ENCODE measurements around the gene ABL1. TPM values are rescaled to one million over a fixed set of nuclear protein-coding genes. Genes with fewer than 3 reads are reported as not detected.
"Not testable (repeated sequence)": the region's sequence is repeated elsewhere in the genome, so short reads cannot be mapped to it uniquely, and the experiment has no call there.

ABL1 gene
- total RNA-seq, 1 donor from 2014 or later, result 92.4 TPM

DNA sequence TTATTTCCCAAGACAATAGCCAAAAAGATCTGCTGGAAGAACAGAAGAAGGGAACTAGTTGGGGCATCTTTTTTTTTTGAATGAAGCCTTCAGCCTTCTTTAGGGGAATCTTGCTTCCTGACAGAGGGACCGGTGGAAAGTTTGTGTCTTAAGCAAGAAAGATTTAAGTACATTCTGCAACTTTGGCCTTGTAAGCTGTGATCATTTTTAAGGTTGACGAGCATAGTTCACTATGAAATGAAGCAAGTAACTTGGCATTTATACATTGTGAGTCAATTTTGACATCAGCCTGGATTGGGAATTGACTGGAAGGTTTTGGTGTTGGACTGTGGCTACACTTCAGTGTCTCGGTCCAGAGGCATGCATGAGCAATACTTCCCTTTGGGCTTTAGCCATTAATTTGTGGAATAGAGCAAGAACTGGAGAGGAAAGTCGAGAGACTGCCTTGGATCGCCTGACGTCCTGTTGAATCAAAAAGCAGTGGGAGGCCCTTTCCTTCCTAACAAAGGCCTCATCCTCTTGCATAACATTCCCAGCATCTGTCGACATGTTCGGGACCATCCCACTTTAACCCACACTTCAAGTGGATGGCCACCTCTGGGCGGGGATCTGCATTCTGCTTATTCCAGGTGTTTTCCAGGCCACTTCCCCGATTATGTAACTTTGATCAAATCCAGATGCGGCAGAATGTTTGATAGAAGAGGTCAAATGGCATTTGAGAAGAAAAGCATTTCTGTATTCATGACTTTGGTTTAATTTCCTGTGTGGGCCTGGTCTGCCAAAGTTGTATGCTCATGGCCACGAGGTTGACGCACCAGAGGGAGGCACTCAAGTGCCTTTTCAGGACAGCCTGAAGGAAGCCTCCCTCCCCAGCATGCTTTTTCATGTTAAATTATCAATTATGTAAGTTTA lies 12.5 kb downstream of the ABL1 start:
- no peak for DNase-seq (ENCODE audit: low spot score)

DNA sequence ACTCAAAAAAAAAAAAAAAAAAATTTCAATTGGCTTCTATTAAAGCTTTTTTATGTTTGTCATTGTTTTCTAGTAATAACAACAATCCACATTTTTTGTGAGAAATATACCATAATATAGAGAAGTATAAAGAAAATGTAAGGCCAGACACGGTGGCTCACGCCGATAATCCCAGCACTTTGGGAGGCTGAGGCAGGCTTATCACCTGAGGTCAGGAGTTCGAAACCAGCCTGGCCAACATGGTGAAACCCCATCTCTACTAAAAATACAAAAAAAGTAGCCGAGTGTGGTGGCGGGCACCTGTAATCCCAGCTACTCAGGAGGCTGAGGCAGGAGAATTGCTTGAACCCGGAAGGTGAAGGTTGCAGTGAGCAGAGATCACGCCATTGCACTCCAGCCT lies 13.5 kb downstream of the ABL1 start:
- not testable (repeated sequence) for DNase-seq (ENCODE audit: low spot score)

DNA sequence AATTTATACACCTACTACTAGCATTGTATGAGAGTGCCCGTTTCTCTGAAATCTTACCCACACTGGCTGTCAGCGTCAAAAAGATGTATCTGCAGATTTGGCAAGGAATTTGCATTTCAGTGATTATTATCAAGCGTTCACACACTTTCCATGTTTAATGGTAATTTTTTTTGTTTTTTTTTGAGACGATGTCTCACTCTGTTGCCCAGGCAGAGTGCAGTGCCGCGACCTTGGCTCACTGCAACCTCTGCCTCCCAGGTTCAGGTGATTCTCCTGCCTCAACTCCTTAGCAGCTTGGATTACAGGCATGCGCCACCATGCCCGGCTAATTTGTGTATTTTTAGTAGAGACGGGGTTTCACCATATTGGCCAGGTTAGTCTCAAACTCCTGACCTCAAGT lies 14.3 kb downstream of the ABL1 start:
- DNase-seq (ENCODE audit: low spot score), result no peak

- DNase-seq (ENCODE audit: low spot score), result no peak
These were observed 17.7 kb downstream of the ABL1 start for GRCh38 chr9:130852801-130853200.

DNA sequence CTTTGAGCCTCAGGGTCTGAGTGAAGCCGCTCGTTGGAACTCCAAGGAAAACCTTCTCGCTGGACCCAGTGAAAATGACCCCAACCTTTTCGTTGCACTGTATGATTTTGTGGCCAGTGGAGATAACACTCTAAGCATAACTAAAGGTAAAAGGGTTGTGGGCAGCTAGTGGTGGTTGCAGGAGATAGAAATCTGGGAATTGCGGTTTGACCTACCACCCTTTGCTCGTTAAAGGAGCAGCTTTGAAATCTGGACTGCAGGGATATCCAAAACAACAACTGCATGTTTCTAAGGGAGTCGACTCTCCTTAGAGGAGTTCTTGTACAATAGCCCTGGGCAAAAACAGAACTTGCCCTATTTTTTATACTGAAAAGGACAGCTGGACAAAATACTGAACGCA lies 19.0 kb downstream of the ABL1 start:
- DNase-seq (ENCODE audit: low spot score), result no peak

- no peak for DNase-seq (ENCODE audit: low spot score)
These were observed 19.8 kb downstream of the ABL1 start for GRCh38 chr9:130854835-130855234.

DNA sequence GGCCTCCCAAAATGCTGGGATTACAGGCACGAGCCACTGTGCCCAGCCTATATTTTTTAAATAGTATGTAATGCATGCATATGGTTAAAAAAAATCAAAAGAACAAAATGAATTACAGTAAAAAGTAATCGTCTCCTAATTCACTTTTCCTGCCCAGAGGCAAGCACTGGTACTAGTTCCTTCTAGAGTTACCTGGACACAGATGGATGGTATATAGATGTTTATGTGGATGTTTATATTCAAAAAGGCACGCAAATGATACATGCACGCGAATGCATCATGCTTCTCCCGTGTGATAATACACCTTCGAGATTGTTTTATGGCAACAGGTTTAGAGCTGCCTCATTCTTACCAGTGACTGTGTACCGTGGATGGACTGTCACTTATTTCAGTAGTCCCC lies 21.4 kb downstream of the ABL1 start:
- no peak for DNase-seq (ENCODE audit: low spot score)

DNA sequence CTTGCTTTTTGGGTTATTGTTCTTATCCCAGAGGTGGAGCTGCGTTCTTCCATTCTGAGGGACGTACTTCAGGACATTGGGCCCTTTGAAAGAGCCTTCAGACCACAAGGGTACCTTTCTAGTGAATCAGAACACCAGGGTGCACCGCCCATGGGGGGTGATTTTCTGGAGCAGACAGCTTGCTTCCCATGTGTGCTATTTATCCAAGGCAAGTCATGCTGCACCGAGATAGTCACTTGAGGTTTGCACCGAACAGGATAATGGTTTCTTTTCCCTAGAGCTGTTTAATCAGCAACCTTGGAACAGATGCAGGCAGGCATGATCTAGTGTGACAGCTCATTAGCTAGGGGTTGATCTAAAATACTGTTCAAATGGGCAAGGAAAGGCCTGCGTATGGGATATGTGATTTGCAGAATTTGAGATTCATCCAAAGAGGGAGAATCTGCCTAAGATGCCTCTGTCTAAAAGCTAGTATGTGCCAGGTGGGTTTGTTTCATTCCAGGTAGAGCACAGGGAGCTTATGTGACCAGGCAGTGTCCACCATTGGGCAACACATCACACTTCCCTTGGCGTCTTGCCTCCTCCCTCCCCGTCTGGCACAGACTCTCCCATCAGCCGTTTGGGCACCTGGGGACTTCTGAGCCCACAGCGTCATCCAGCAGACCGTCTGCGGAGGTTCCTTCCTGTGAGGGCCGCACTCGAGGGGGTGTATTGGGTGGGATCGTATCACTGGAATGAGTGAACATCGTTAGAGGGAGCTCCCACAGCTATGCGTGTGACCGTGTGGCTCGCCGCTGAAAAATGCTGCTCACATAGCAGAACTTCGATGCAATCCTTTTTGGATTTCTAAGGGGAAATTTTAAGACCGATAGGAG lies 23.0 kb downstream of the ABL1 start:
- DNase-seq (ENCODE audit: low spot score), result no peak

DNA sequence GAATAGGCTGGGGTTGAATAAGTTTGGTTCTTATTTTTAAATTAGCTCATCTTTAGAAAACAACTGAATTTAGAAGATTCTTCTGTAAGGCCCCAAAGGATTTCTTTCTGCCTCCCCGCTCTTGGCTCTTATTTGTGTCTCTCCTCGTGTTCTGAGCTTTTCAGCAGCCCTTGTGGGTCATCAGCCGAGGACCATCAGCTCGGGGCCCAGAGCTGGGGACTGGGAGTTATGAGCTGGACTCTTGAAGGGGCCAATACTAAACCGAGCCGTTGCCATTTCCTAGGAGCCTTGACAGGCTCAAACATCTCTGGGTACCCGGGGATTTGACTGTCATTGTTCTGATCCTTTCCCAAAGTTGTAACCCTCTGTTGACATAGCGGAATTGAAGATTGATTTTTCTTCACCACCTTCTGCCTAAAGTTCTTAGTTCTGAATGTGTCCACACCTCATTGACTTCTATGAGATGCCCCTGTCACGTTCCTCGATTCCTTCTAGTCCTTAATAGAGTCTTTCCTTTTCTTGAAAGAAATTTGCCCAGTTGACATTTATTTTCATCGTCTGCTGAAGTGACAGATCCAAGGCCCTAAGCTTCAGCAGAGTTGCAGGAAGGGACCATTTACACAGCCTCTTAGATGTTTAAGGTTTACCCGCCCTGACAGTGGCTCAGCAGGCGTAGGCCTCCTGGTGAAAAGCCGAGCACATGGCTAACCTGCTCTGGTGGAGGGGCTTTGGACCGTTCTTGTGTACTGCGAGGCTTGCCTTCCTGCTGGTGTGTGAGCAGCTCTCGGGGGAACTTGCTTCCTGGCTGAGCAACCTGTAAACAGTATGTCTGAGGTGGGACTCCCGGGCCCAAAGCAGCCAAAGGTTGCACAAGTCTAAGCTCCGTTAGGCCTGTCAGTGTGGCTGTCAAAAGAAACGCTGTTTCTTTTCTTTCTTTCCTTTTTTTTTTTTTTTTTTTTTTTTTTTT lies 24.0 kb downstream of the ABL1 start:
- no peak for DNase-seq (ENCODE audit: low spot score)

DNA sequence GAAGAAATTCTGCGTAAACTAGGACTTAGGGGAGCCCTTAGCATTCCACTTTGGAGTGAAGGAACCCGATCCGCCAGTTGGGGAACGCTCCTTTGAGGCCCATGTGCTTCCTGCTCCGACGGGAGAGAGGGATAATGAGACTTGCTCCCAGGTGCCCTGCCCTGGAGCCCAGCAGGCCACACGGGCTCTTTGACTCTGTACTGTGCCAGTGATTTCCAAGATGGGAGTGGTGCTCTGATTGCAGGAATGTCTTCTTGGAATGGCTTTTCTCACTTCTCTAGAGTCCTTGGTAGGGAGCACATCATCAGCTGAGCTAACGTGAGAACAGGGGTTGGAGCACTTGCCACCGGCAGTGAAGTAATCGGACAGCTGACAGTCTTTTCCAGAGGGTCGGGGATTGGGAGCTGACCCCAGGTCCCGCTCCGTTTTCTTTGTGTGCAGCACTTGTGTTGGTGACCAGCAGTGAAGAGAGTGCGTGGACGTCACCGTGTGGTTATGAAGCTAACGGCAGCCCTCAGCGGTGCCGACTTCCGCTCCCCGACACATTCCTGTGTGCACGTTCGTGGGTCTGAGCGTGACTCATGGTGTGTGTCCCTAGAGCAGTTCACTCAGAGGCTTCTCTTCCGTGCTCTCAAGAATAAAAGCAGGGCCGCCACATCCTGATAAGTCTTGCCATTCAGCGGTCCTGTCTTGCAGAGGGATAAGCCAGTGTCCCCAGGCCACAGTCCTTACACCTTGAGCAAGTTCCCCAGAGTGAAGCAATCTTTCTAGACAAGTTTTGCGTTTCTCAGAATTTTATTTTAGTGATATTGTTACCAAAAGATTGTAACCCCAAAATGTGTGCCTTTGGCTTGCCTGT lies 25.6 kb downstream of the ABL1 start:
- peak; percentile 93 for DNase-seq (ENCODE audit: low spot score)

GRCh38 chr9:130861372-130862180 lies 26.5 kb downstream of the ABL1 start:
- DNase-seq (ENCODE audit: low spot score), result no peak

GRCh38 chr9:130862217-130862616 lies 27.2 kb downstream of the ABL1 start:
- DNase-seq (ENCODE audit: low spot score), result no peak

DNA sequence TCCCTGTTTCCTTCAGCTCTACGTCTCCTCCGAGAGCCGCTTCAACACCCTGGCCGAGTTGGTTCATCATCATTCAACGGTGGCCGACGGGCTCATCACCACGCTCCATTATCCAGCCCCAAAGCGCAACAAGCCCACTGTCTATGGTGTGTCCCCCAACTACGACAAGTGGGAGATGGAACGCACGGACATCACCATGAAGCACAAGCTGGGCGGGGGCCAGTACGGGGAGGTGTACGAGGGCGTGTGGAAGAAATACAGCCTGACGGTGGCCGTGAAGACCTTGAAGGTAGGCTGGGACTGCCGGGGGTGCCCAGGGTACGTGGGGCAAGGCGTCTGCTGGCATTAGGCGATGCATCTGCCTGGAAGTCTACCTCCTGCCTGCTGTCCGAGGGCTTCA lies 27.7 kb downstream of the ABL1 start:
- no peak for DNase-seq (ENCODE audit: low spot score)

DNA sequence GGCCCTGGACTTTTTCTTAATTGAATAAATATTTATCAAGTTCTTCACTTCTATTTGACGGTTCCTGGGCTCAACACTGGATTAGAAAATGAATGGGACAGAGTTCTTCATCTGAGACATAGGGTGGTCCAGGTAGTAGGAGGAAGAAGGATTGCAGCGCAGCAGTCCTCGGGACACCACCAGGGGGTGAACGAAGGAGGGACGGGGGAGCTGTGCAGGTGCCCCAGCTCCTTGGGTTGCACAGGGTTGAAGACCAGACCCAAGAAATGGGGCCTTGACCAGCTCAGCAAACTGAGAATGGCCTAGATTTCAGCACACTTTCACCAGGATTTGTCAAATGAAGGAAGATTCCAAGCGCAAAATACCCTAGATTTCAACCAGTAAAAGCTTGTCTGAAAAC lies 29.5 kb downstream of the ABL1 start:
- DNase-seq (ENCODE audit: low spot score), result no peak

DNA sequence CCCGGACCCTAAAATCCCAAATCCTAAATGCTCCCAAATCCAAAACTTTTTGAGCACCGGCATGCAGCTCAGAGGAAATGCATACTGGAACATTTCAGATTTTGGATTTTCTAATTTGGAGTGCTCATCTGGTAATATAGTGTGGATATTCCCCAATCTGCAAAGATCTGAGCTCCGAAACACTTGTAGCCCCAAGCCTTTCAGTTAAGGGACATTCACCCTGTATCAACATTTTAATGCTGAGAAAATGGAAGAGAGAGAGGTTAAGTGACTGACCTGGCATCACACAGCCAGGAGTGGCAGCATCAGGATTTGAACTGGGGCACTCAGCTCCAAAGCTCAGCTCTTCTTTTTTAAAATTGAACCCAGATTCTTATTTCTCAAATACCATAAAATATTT lies 30.9 kb downstream of the ABL1 start:
- DNase-seq (ENCODE audit: low spot score), result no peak

DNA sequence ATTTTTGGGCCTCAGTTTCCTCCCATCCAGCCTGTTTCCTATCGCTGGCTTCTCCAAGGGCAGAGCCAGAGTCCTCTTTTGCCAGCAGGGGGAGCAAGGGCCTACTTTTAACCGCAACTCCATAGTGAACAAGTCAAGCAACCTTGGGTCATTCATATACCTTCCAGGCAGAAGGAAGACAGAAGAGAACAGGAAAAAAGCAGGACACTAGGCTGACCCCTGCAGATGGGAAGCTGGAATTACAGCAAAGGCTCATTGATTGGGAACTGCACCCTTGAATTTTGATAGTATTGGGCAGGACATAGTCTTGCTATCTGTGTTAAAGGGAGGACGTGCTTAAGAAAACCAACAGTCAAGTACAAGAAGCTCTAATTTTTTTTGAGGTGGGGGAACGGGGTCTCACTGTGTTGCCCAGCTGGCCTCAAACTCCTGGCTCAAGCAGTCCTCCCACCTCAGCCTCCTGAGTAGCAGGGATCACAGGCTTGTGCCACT lies 31.5 kb downstream of the ABL1 start:
- no peak for DNase-seq (ENCODE audit: low spot score)

GRCh38 chr9:130867556-130867955 lies 32.5 kb downstream of the ABL1 start:
- no peak for DNase-seq (ENCODE audit: low spot score)

- no peak for DNase-seq (ENCODE audit: low spot score)
These were observed 33.2 kb downstream of the ABL1 start for GRCh38 chr9:130868230-130868629.

- DNase-seq (ENCODE audit: low spot score), result no peak
These were observed 34.2 kb downstream of the ABL1 start for GRCh38 chr9:130869250-130869649.
